Stomach (tissue), 9 donors: ENCODE results near the gene OTOG. TPM values are rescaled to one million over a fixed set of nuclear protein-coding genes. Genes with fewer than 3 reads are reported as not detected.
A peak's percentile ranks its signal among the peaks of the same experiment; 100 is the strongest.

Experiments used
- DNase-seq, 2 donors: peaks; one replicate each; pipeline versions ENCODE4 v3.0.0 to v3.0.0-alpha.2; 2013 to 2019
- H3K27ac ChIP-seq, 5 donors: fragments of 200-600 bp in 4 of 5; sonication (generic) in 4 of 5; one replicate each; pipeline ENCODE4 v1.5.1; 2013 to 2019; ENCODE audit warnings: mild to moderate bottlenecking in 1 of 5, moderate library complexity in 1 of 5
- H3K27me3 ChIP-seq, 3 donors: fragments of 200-600 bp; sonication (generic); one replicate each; pipeline ENCODE4 v1.5.1; 2017 to 2019; ENCODE audit warnings: mixed run types in 1 of 3
- H3K36me3 ChIP-seq, 4 donors: fragments of 200-600 bp; sonication (generic); 1 replicate in 3 of 4; 2 replicates in 1 of 4; pipeline ENCODE4 v1.5.1; 2016 to 2019
- H3K4me1 ChIP-seq, 4 donors: fragments of 200-600 bp; sonication (generic); one replicate each; pipeline ENCODE4 v1.5.1; 2016 to 2019
- H3K4me3 ChIP-seq, 4 donors: fragments of 200-600 bp; sonication (generic) in 3 of 4; one replicate each; pipeline ENCODE4 v1.5.1; 2016 to 2019; ENCODE audit warnings: mild to moderate bottlenecking in 1 of 4
- H3K9me3 ChIP-seq, 4 donors: fragments of 200-600 bp; sonication (generic); one replicate each; pipeline ENCODE4 v1.5.1; 2016 to 2019
- CTCF ChIP-seq, 7 experiments: fragments of 450-650 bp in 4 of 7; fragments of 200-600 bp in 3 of 7; sonication (generic) in 3 of 7; IDR thresholded peaks; one replicate each; pipeline ENCODE4 v1.5.1; 2016 to 2019; ENCODE audit warnings: antibody characterized with exemption in 7 of 7, control low read depth in 2 of 7, mild to moderate bottlenecking in 1 of 7
- EP300 ChIP-seq: sonication (generic); formaldehyde crosslinking; IDR thresholded peaks from one replicate; pipeline ENCODE4 v1.6.1; 2017; ENCODE audit warnings: antibody characterized with exemption
- POLR2A ChIP-seq, 4 donors: fragments of 450-650 bp; IDR thresholded peaks; one replicate each; pipeline ENCODE4 v1.6.1; 2016; ENCODE audit warnings: antibody characterized with exemption in 4 of 4, control low read depth in 2 of 4, mild to moderate bottlenecking in 1 of 4, moderate library complexity in 1 of 4
- POLR2AphosphoS5 ChIP-seq, 3 donors: sonication (generic); formaldehyde crosslinking; IDR thresholded peaks; one replicate each; pipeline ENCODE4 v1.6.1; 2016; ENCODE audit warnings: antibody characterized with exemption in 3 of 3
- WGBS, 5 donors: extraction: QIAGEN DNeasy Blood & Tissue Kit in 3 of 5; methylation state at CpG; one replicate each; pipeline versions ENCODE4 v1.1.5 to v1.1.7; 2013 to 2018; 5-methylcytosine and 5-hydroxymethylcytosine counted together
- intact Hi-C: fragments of 100-400 bp; cut with DNase I; formaldehyde crosslinking; loops from one replicate; pipeline ENCODE4 v1.15.1; 2023; ENCODE audit warnings: low total_unique reads
- polyA plus RNA-seq, 3 donors: library from polyadenylated mRNA; stranded (reverse); fragments of 200-250 nt; gene quantifications; one replicate each; pipeline ENCODE4 v1.2.3, GENCODE V29; 2013
- total RNA-seq, 5 donors: library from RNA; depleted of rRNA; stranded (reverse); fragments of >200 nt; gene quantifications; one replicate each; pipeline versions ENCODE4 v1.1.0 to v1.2.3, GENCODE V29; 2014 to 2016
- donor health status: healthy with polysubstance abuse.
- donor health status: Bipolar disorder and iron deficiency.
- donor health status: healthy.

The OTOG gene
- total and polyA plus RNA-seq, 8 donors = not detected

- Histone ChIP-seq H3K27me3 (peaks cover 0 to 70% (median 32%) of the 10 kb centered on the region in 3 donors), H3K27ac (no peak overlapping the region), H3K36me3 (no peaks in the 10 kb centered on the region), H3K4me1 (peaks cover 0 to 8% (median 0%) of the 10 kb centered on the region in 4 donors), H3K4me3 (no peak overlapping the region), H3K9me3 (no peaks in the 10 kb centered on the region)
- TF ChIP-seq EP300 (no peak), POLR2A (IDR thresholded peaks at IDR 0.05) (no peak), CTCF (IDR thresholded peaks at IDR 0.05) (no peak), POLR2AphosphoS5 (IDR thresholded peaks at IDR 0.05) (no peak)
- peak in 1 of 2 donors; percentile 21 for DNase-seq
- intact Hi-C loops = no loop called here
- 7 to 20% (median 12%) methylated on average over 18 to 68 of the region's 68 CpGs for WGBS, 5 donors
These were observed 148.7 kb downstream of the OTOG start for GRCh38 chr11:17695454-17696441.

GRCh38 chr11:17696741-17697140, 149.7 kb downstream of the OTOG start:
- Histone ChIP-seq H3K4me3 (no peak overlapping the region), H3K9me3 (no peaks in the 10 kb centered on the region), H3K4me1 (peaks cover 0 to 8% (median 0%) of the 10 kb centered on the region in 4 donors), H3K27ac (no peak overlapping the region), H3K36me3 (no peaks in the 10 kb centered on the region), H3K27me3 (peaks cover 0 to 60% (median 28%) of the 10 kb centered on the region in 3 donors)
- TF ChIP-seq CTCF (IDR thresholded peaks at IDR 0.05) (no peak), EP300 (no peak), POLR2AphosphoS5 (IDR thresholded peaks at IDR 0.05) (no peak), POLR2A (IDR thresholded peaks at IDR 0.05) (no peak)
- intact Hi-C loops = no loop called here
- DNase-seq = no peak
- WGBS, 5 donors = 59 to 81% (median 65%) methylated on average over 4 to 5 of the region's 5 CpGs

Other genes with a start within 250 kb of the OTOG start
- gene NCR3LG1, start 195.5 kb upstream of the OTOG start, total RNA-seq = 10 to 100 TPM in 1 of 5 donors, 1 to 10 TPM in 3, under 1 TPM in 1; under 0.01 to 13.6 (median 4.2) TPM
- gene NCR3LG1, start 195.5 kb upstream of the OTOG start, polyA plus RNA-seq = under 1 TPM in 2 of 3 donors, not detected in 1; 0.25 to 0.37 TPM
- gene KCNJ11, start 158.6 kb upstream of the OTOG start, total RNA-seq = 10 to 100 TPM in 1 of 5 donors, 1 to 10 TPM in 3, not detected in 1; 1.5 to 22.9 (median 4.7) TPM
- 10 to 100 TPM in 1 of 3 donors, 1 to 10 TPM in 2; 7.2 to 14.2 (median 7.7) TPM for gene KCNJ11, start 158.6 kb upstream of the OTOG start, polyA plus RNA-seq
- gene ABCC8, start 70.4 kb upstream of the OTOG start, total RNA-seq = 10 to 100 TPM in 3 of 5 donors, 1 to 10 TPM in 1, not detected in 1; 3.9 to 69.6 (median 33.3) TPM
- 10 to 100 TPM in 2 of 3 donors, 1 to 10 TPM in 1; 5.5 to 37.2 (median 25.1) TPM for gene ABCC8, start 70.4 kb upstream of the OTOG start, polyA plus RNA-seq
- gene USH1C, start 2.8 kb upstream of the OTOG start, total RNA-seq = 100 to 1,000 TPM in 1 of 5 donors, 10 to 100 TPM in 3, 1 to 10 TPM in 1; 9.4 to 107 (median 22.6) TPM
- 10 to 100 TPM in 1 of 3 donors, 1 to 10 TPM in 2; 4.8 to 42.5 (median 7.1) TPM for gene USH1C, start 2.8 kb upstream of the OTOG start, polyA plus RNA-seq
- gene MYOD1, start 172.3 kb downstream of the OTOG start, total RNA-seq = not detected
- gene MYOD1, start 172.3 kb downstream of the OTOG start, polyA plus RNA-seq = not detected
- gene KCNC1, start 187.5 kb downstream of the OTOG start, total RNA-seq = under 1 TPM in 1 of 5 donors, not detected in 4; 0.18 TPM
- gene KCNC1, start 187.5 kb downstream of the OTOG start, polyA plus RNA-seq = under 1 TPM in 1 of 3 donors, not detected in 2; 0.03 TPM